Thoracic aorta (tissue), 2 donors: ENCODE data around the gene SLC50A1. TPM values are rescaled to one million over a fixed set of nuclear protein-coding genes. Genes with fewer than 3 reads are reported as not detected.

ENCODE experiments used
- ATAC-seq: fragments of 150-250 bp; one replicate; pipeline ENCODE4 v1.8.0; 2017; ENCODE audit warnings: low read depth; ENCODE audit not compliant: insufficient number of reproducible peaks, low FRiP score
- DNase-seq: peaks from one replicate; pipeline ENCODE4 v3.0.0-alpha.2; 2020; ENCODE audit warnings: low spot score
- H3K27ac ChIP-seq, 2 donors: fragments of 200-600 bp; sonication (generic); 1 replicate in 1 of 2; 2 replicates in 1 of 2; pipeline ENCODE4 v1.5.1; 2016; ENCODE audit warnings: mild to moderate bottlenecking in 2 of 2, moderate library complexity in 2 of 2
- H3K27me3 ChIP-seq: fragments of 200-600 bp; sonication (generic); replicated peaks from 2 replicates; pipeline ENCODE4 v1.6.0; 2016; ENCODE audit warnings: mild to moderate bottlenecking; ENCODE audit not compliant: insufficient read depth
- H3K36me3 ChIP-seq: fragments of 200-600 bp; sonication (generic); one replicate; pipeline ENCODE4 v1.5.1; 2016
- H3K4me1 ChIP-seq, 2 donors: fragments of 200-600 bp; sonication (generic); 1 replicate in 1 of 2; 2 replicates in 1 of 2; pipeline versions ENCODE4 v1.5.1 to v1.6.0; 2016; ENCODE audit warnings: low read depth in 2 of 2, mild to moderate bottlenecking in 1 of 2; ENCODE audit not compliant: control insufficient read depth in 1 of 2
- H3K4me3 ChIP-seq: fragments of 200-600 bp; sonication (generic); 2 replicates; pipeline ENCODE4 v1.5.1; 2016; ENCODE audit warnings: mild to moderate bottlenecking
- H3K9me3 ChIP-seq: fragments of 200-600 bp; sonication (generic); 2 replicates; pipeline ENCODE4 v1.5.1; 2016
- total RNA-seq, 2 donors: library from RNA; depleted of rRNA; stranded (reverse); fragments of >200 nt; gene quantifications; one replicate each; pipeline versions ENCODE4 v1.1.0 to v1.2.3, GENCODE V29; 2016
- TF ChIP-seq, protein P1 (sequence below): fragments of 200-600 bp; sonication (generic); IDR thresholded peaks from one replicate; pipeline ENCODE4 v1.5.1; 2019; ENCODE audit warnings: antibody characterized with exemption

SLC50A1 gene
- total RNA-seq, 2 donors from 2014 or later = 13.0 to 22.2 TPM

DNA sequence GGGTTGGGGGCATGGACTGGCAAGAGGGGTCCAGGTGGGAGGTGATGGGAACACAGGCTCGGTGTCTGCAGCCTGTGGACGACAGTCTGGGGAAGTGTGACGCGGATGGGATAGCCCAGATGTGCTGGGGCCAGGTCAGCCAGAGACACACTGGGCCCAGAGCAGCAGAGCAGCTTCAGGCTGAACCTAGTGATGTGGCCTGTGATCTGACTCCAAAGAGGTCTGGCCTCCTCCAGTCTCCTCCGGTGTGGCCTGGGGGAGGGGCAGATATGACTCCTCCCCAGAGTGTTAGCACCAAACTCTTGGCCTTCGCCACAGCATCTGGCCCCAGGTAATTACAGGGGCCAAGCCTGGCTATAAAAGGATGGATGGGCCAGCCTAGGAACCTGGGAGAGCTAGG lies 43.5 kb upstream of the SLC50A1 start:
- no peak for DNase-seq
- TF ChIP-seq, protein P1, sequence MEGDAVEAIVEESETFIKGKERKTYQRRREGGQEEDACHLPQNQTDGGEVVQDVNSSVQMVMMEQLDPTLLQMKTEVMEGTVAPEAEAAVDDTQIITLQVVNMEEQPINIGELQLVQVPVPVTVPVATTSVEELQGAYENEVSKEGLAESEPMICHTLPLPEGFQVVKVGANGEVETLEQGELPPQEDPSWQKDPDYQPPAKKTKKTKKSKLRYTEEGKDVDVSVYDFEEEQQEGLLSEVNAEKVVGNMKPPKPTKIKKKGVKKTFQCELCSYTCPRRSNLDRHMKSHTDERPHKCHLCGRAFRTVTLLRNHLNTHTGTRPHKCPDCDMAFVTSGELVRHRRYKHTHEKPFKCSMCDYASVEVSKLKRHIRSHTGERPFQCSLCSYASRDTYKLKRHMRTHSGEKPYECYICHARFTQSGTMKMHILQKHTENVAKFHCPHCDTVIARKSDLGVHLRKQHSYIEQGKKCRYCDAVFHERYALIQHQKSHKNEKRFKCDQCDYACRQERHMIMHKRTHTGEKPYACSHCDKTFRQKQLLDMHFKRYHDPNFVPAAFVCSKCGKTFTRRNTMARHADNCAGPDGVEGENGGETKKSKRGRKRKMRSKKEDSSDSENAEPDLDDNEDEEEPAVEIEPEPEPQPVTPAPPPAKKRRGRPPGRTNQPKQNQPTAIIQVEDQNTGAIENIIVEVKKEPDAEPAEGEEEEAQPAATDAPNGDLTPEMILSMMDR = no peak
- Histone ChIP-seq H3K27ac (no peak overlapping the region), H3K4me1 (peaks cover 3 to 21% of the 10 kb centered on the region in 2 donors), H3K36me3 (no peaks in the 10 kb centered on the region), H3K27me3 (no peaks in the 10 kb centered on the region), H3K4me3 (no peak overlapping the region), H3K9me3 (no peaks in the 10 kb centered on the region)
- ATAC-seq = no peak

DNA sequence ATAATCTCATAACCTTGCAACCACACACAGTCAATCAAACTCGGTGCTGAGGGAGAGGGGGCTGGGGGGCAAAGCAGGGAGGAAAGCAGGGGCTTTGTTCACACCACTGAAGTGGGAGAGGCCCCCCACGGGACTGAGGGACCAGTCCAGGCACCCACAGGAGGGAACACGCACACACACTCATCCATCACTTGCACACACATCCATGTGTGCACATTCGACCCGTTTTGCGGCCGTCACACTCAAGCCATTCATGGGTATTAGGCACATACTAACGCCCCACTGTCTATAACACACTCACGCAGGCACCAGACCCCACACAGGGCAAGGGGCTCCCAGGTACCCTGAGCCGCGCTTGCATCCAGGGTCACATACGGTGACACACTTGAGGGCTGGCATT lies 43.0 kb upstream of the SLC50A1 start:
- H3K4me1 ChIP-seq = peaks cover 3 to 21% of the 10 kb centered on the region in 2 donors
- TF ChIP-seq, protein P1 = no peak

DNA sequence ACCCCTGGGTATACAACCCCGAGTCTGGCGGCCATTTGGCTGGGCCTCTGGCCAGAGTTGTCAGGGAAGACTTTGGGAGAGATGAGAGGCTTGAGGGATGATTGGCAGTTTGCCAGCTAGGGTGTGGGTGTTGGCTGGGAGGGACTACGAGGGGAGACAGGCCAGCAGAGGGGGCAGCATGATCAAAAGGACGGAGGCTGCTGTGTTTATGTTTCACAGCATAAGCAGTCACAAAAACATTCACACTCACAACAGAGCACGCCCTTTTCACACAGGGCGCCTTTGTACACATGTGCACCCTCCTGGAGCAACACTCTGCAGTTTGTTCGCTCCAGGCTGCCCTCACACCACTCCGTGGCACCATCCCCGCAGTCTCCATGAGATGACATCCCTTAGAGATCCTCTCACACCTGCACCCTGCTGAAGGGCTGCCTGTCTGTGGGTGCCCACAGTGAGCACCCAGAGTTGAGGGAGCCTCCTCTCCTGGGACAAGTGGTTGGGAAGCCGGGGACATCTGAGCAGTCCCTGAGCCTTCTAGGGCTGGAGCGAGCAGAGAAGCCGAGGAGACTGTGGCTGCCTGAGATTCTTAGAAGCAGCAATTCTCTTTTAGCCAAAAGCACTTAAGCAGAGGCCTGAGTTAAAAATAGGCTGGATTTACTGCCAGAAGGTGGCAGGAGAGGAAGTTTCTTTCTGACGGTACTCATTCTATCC lies 41.6 kb upstream of the SLC50A1 start:
- Histone ChIP-seq H3K4me1 (peaks cover 3 to 21% of the 10 kb centered on the region in 2 donors), H3K9me3 (no peaks in the 10 kb centered on the region), H3K27me3 (no peaks in the 10 kb centered on the region), H3K36me3 (no peaks in the 10 kb centered on the region), H3K27ac (peak overlapping the region in 1 of 2 donors; percentile 34), H3K4me3 (peak overlapping the region; percentile 24)
- TF ChIP-seq, protein P1 = no peak
- ATAC-seq (no peak), DNase-seq (no peak)

More for the DNA sequence above, 43.0 kb upstream of the SLC50A1 start:
- DNase-seq = no peak
- Histone ChIP-seq H3K36me3 (no peaks in the 10 kb centered on the region), H3K27me3 (no peaks in the 10 kb centered on the region), H3K27ac (no peak overlapping the region), H3K4me3 (no peak overlapping the region), H3K9me3 (no peaks in the 10 kb centered on the region)
- ATAC-seq = no peak

DNA sequence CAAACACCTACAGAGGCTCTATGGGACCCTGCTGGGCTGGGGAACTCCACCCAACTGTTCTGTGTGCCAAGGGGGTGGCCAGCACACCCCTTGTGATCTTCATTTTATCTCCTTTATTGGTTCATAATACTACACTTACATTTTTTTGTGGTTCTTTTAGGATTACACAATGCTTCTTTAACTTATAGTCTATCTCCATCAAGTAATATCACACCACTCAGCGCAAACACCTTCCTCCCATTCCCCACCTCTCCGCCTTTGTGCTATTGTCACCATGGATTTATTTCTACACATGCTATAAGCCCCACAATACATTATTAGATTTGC lies 41.1 kb upstream of the SLC50A1 start:
- H3K4me3 ChIP-seq = no peak overlapping the region
- no peaks in the 10 kb centered on the region for H3K9me3 ChIP-seq
- TF ChIP-seq, protein P1 = no peak
- H3K4me1 ChIP-seq = peaks cover 3 to 21% of the 10 kb centered on the region in 2 donors
- H3K27me3 ChIP-seq = no peaks in the 10 kb centered on the region
- peak overlapping the region in 1 of 2 donors; percentile 34 for H3K27ac ChIP-seq
- DNase-seq = no peak
- no peaks in the 10 kb centered on the region for H3K36me3 ChIP-seq
- ATAC-seq = no peak

DNA sequence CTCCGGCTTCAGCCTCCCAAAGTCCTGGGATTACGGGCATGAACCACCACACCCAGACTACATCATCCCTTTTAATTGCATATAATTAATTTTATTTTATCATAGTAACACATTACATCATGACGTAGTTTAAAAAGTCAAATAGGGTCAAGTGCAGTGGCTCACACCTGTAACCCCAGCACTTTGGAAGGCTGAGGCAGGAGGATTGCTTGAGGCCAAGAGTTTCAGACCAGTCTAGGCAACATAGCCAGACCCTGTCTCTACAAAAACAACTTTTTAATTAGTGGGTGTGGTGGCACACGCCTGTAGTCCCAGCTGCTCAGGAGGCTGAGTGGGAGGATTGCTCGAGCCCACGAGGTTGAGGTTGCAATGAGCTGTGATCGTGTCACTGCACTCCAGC lies 36.3 kb upstream of the SLC50A1 start:
- Histone ChIP-seq H3K4me3 (no peak overlapping the region), H3K36me3 (no peaks in the 10 kb centered on the region), H3K27me3 (no peaks in the 10 kb centered on the region), H3K9me3 (no peaks in the 10 kb centered on the region), H3K27ac (no peak overlapping the region), H3K4me1 (peaks cover 0 to 4% of the 10 kb centered on the region in 2 donors)
- TF ChIP-seq, protein P1 = no peak
- DNase-seq (no peak), ATAC-seq (no peak)
